Neutrophil (primary cell): Measurements from ENCODE around the gene CNNM4.

ENCODE experiments used
- H3K27ac ChIP-seq: fragments of 200-600 bp; sonication (generic); 2 replicates; pipeline ENCODE4 v1.5.1; 2016; ENCODE audit warnings: mild to moderate bottlenecking, moderate library complexity
- H3K27me3 ChIP-seq: fragments of 200-600 bp; sonication (generic); 2 replicates; pipeline ENCODE4 v1.6.0; 2016; ENCODE audit warnings: mild to moderate bottlenecking
- H3K36me3 ChIP-seq: fragments of 200-600 bp; sonication (generic); 2 replicates; pipeline ENCODE4 v1.5.1; 2017
- H3K4me1 ChIP-seq, 2 experiments: fragments of 200-600 bp in 1 of 2; sonication (generic) in 1 of 2; 1 replicate in 1 of 2; 2 replicates in 1 of 2; pipeline versions ENCODE4 v1.5.1 to v1.6.1; 2013 to 2016; ENCODE audit warnings: low read depth in 1 of 2, low read length in 1 of 2, mild to moderate bottlenecking in 1 of 2, moderate library complexity in 1 of 2; ENCODE audit not compliant: control insufficient read depth in 1 of 2, insufficient read depth in 1 of 2
- H3K4me3 ChIP-seq, 2 experiments: fragments of 200-600 bp in 1 of 2; sonication (generic) in 1 of 2; 1 replicate in 1 of 2; 2 replicates in 1 of 2; pipeline ENCODE4 v1.5.1; 2013 to 2016; ENCODE audit warnings: low read depth in 1 of 2, low read length in 1 of 2, mild to moderate bottlenecking in 1 of 2, moderate library complexity in 1 of 2
- H3K9me3 ChIP-seq: fragments of 200-600 bp; sonication (generic); 2 replicates; pipeline ENCODE4 v1.5.1; 2016
- CTCF ChIP-seq: fragments of 200-600 bp; sonication (generic); IDR thresholded peaks from 2 replicates; pipeline ENCODE4 v1.5.1; 2016; ENCODE audit warnings: antibody characterized with exemption

Gene CNNM4

GRCh38 chr2:96819128-96819875, 58.6 kb downstream of the CNNM4 start:
- H3K27ac ChIP-seq = no peak overlapping the region
- no peak overlapping the region for H3K4me3 ChIP-seq
- no peak for TF ChIP-seq CTCF
- H3K27me3 ChIP-seq = peaks cover 14% of the 10 kb centered on the region
- H3K9me3 ChIP-seq = no peaks in the 10 kb centered on the region
- H3K36me3 ChIP-seq = peaks cover 25% of the 10 kb centered on the region
- peaks cover 22 to 25% of the 10 kb centered on the region in 2 experiments for H3K4me1 ChIP-seq

GRCh38 chr2:96819876-96820511, 59.3 kb downstream of the CNNM4 start:
- Histone ChIP-seq H3K4me1 (peaks cover 21 to 24% of the 10 kb centered on the region in 2 experiments), H3K4me3 (no peak overlapping the region), H3K36me3 (peaks cover 32% of the 10 kb centered on the region), H3K9me3 (no peaks in the 10 kb centered on the region), H3K27me3 (peaks cover 13% of the 10 kb centered on the region), H3K27ac (no peak overlapping the region)
- TF ChIP-seq CTCF = no peak

- Histone ChIP-seq H3K36me3 (peaks cover 44% of the 10 kb centered on the region), H3K4me1 (peaks cover 14 to 19% of the 10 kb centered on the region in 2 experiments)
Observed at GRCh38 chr2:96821113-96821675, 60.5 kb downstream of the CNNM4 start.

GRCh38 chr2:96822786-96823185, 62.1 kb downstream of the CNNM4 start:
- no peak overlapping the region for H3K4me3 ChIP-seq
- no peak for TF ChIP-seq CTCF
- peaks cover 60% of the 10 kb centered on the region for H3K36me3 ChIP-seq
- peaks cover 3% of the 10 kb centered on the region for H3K27me3 ChIP-seq
- peaks cover 4 to 10% of the 10 kb centered on the region in 2 experiments for H3K4me1 ChIP-seq
- no peaks in the 10 kb centered on the region for H3K9me3 ChIP-seq
- H3K27ac ChIP-seq = no peak overlapping the region

More at GRCh38 chr2:96821113-96821675, 60.5 kb downstream of the CNNM4 start:
- Histone ChIP-seq H3K27ac (no peak overlapping the region), H3K9me3 (no peaks in the 10 kb centered on the region), H3K27me3 (peaks cover 9% of the 10 kb centered on the region), H3K4me3 (no peak overlapping the region)
- no peak for TF ChIP-seq CTCF

GRCh38 chr2:96823198-96823597, 62.5 kb downstream of the CNNM4 start:
- Histone ChIP-seq H3K27me3 (no peaks in the 10 kb centered on the region), H3K4me3 (no peak overlapping the region), H3K4me1 (peaks cover under 1 to 7% of the 10 kb centered on the region in 2 experiments), H3K27ac (no peak overlapping the region), H3K9me3 (no peaks in the 10 kb centered on the region), H3K36me3 (peaks cover 64% of the 10 kb centered on the region)
- no peak for TF ChIP-seq CTCF
